T-helper 2 cell treated with Interferon-gamma antibody and Interleukin-4, amounts not matched to agents 5 μg/mL and 100 μg/mL, for 36 hours (primary cell): ENCODE measurements around the gene SHCBP1L.
A peak's percentile ranks its signal among the peaks of the same experiment; 100 is the strongest.
"Not testable (repeated sequence)": the region's sequence is repeated elsewhere in the genome, so short reads cannot be mapped to it uniquely, and the experiment has no call there.

Experiments
- DNase-seq: peaks from one replicate; pipeline ENCODE4 v3.0.0; 2021; ENCODE audit warnings: low spot score
- H3K27ac Mint-ChIP-seq: one replicate; pipeline ENCODE4 v1.8.0; 2021; ENCODE audit warnings: mild to moderate bottlenecking, mixed read lengths
- H3K27me3 Mint-ChIP-seq: one replicate; pipeline ENCODE4 v1.8.0; 2021; ENCODE audit warnings: low read depth, mixed read lengths
- H3K36me3 Mint-ChIP-seq: one replicate; pipeline ENCODE4 v1.8.0; 2021; ENCODE audit warnings: low read depth, mixed read lengths
- H3K4me1 Mint-ChIP-seq: one replicate; pipeline ENCODE4 v1.8.0; 2021; ENCODE audit warnings: low read depth, mixed read lengths
- H3K4me3 Mint-ChIP-seq: one replicate; pipeline ENCODE4 v1.8.0; 2022; ENCODE audit warnings: mild to moderate bottlenecking, moderate library complexity, mixed read lengths
- H3K9me3 Mint-ChIP-seq: one replicate; pipeline ENCODE4 v1.8.0; 2021; ENCODE audit warnings: mixed read lengths

SHCBP1L gene

DNA sequence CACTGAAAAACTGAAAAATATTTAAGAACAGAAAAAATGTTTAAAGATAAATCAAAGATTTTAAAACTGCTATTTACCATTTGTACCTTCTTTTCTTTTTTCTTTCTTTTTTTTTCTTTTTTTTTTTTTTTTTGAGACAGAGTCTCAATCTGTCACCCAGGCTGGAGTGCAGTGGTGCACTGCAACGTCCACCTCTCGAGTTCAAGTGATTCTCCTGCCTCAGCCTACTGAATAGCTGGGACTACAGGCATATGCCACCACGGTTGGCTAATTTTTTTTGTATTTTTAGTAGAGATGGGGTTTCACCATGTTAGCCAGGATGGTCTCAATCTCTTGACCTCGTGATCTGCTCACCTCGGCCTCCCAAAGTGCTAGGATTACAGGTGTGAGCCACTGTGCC is 51.0 kb downstream of the SHCBP1L start:
- not testable (repeated sequence) for H3K9me3 Mint-ChIP-seq, H3K4me3 Mint-ChIP-seq, DNase-seq, H3K4me1 Mint-ChIP-seq, H3K27me3 Mint-ChIP-seq, H3K36me3 Mint-ChIP-seq, H3K27ac Mint-ChIP-seq

GRCh38 chr1:182897696-182898095 is 55.3 kb downstream of the SHCBP1L start:
- no peak for DNase-seq
- no peaks in the 10 kb centered on the region for H3K4me1 Mint-ChIP-seq

GRCh38 chr1:182890927-182891610 is 61.9 kb downstream of the SHCBP1L start:
- no peak overlapping the region for H3K4me3 Mint-ChIP-seq
- H3K36me3 Mint-ChIP-seq = peaks cover 47% of the 10 kb centered on the region
- no peak overlapping the region for H3K27ac Mint-ChIP-seq
- peaks cover 2% of the 10 kb centered on the region for H3K27me3 Mint-ChIP-seq
- DNase-seq = no peak
- H3K4me1 Mint-ChIP-seq = peaks cover 18% of the 10 kb centered on the region
- H3K9me3 Mint-ChIP-seq = peaks cover 10% of the 10 kb centered on the region

More at GRCh38 chr1:182897696-182898095, 55.3 kb downstream of the SHCBP1L start:
- peaks cover 4% of the 10 kb centered on the region for H3K27me3 Mint-ChIP-seq
- no peak overlapping the region for H3K27ac Mint-ChIP-seq
- no peaks in the 10 kb centered on the region for H3K9me3 Mint-ChIP-seq
- H3K4me3 Mint-ChIP-seq = no peak overlapping the region
- H3K36me3 Mint-ChIP-seq = no peaks in the 10 kb centered on the region

- Mint-ChIP-seq H3K4me3 (no peak overlapping the region), H3K36me3 (peaks cover 57% of the 10 kb centered on the region), H3K27me3 (peaks cover 2% of the 10 kb centered on the region), H3K27ac (no peak overlapping the region), H3K4me1 (peaks cover 21% of the 10 kb centered on the region), H3K9me3 (peaks cover 10% of the 10 kb centered on the region)
- peak; percentile 12 for DNase-seq
Observed at GRCh38 chr1:182889997-182890396, 63.0 kb downstream of the SHCBP1L start.

- no peak overlapping the region for H3K4me3 Mint-ChIP-seq
- peaks cover 64% of the 10 kb centered on the region for H3K36me3 Mint-ChIP-seq
- H3K9me3 Mint-ChIP-seq = peaks cover 10% of the 10 kb centered on the region
- no peak overlapping the region for H3K27ac Mint-ChIP-seq
- DNase-seq = no peak
- H3K27me3 Mint-ChIP-seq = no peaks in the 10 kb centered on the region
- peaks cover 21% of the 10 kb centered on the region for H3K4me1 Mint-ChIP-seq
Observed at GRCh38 chr1:182888736-182889531, 64.0 kb downstream of the SHCBP1L start.

GRCh38 chr1:182886985-182887384 is 66.0 kb downstream of the SHCBP1L start:
- H3K36me3 Mint-ChIP-seq = peaks cover 79% of the 10 kb centered on the region

GRCh38 chr1:182885591-182885990 is 67.4 kb downstream of the SHCBP1L start:
- no peak overlapping the region for H3K4me3 Mint-ChIP-seq
- no peaks in the 10 kb centered on the region for H3K27me3 Mint-ChIP-seq
- peaks cover 21% of the 10 kb centered on the region for H3K4me1 Mint-ChIP-seq
- H3K36me3 Mint-ChIP-seq = peaks cover 88% of the 10 kb centered on the region
- peaks cover 6% of the 10 kb centered on the region for H3K9me3 Mint-ChIP-seq
- DNase-seq = no peak
- no peak overlapping the region for H3K27ac Mint-ChIP-seq

More at GRCh38 chr1:182886985-182887384, 66.0 kb downstream of the SHCBP1L start:
- Mint-ChIP-seq H3K27ac (no peak overlapping the region), H3K27me3 (no peaks in the 10 kb centered on the region), H3K9me3 (peaks cover 6% of the 10 kb centered on the region), H3K4me1 (peaks cover 21% of the 10 kb centered on the region), H3K4me3 (no peak overlapping the region)
- no peak for DNase-seq

DNA sequence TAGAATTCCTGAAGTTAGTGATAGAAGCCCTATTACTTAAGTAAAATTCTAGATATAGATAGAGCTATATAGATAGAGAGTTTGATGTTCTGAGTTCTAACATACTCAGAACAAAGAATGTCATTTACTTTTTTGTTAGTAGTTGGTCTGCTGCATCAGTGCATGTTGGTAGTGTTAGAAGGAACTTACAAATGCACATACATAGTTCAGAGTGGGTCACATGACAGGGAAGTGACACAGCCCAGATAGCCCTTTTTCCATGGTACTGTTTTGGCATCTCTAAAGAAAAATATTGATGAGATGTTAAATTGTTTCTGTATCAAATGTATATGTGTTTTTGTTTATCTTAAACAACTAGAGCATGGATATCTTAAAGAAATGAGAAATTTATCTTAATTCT is 68.1 kb downstream of the SHCBP1L start:
- no peak overlapping the region for H3K4me3 Mint-ChIP-seq
- H3K27ac Mint-ChIP-seq = no peak overlapping the region
- DNase-seq = no peak
- peaks cover 17% of the 10 kb centered on the region for H3K4me1 Mint-ChIP-seq
- H3K27me3 Mint-ChIP-seq = no peaks in the 10 kb centered on the region
- peaks cover 2% of the 10 kb centered on the region for H3K9me3 Mint-ChIP-seq
- peaks cover 88% of the 10 kb centered on the region for H3K36me3 Mint-ChIP-seq

GRCh38 chr1:182877842-182878241 is 75.1 kb downstream of the SHCBP1L start:
- DNase-seq = peak; percentile 29
- no peaks in the 10 kb centered on the region for H3K27me3 Mint-ChIP-seq
- no peak overlapping the region for H3K4me3 Mint-ChIP-seq
- no peaks in the 10 kb centered on the region for H3K9me3 Mint-ChIP-seq
- H3K4me1 Mint-ChIP-seq = peaks cover 6% of the 10 kb centered on the region
- peaks cover 92% of the 10 kb centered on the region for H3K36me3 Mint-ChIP-seq
- H3K27ac Mint-ChIP-seq = no peak overlapping the region

DNA sequence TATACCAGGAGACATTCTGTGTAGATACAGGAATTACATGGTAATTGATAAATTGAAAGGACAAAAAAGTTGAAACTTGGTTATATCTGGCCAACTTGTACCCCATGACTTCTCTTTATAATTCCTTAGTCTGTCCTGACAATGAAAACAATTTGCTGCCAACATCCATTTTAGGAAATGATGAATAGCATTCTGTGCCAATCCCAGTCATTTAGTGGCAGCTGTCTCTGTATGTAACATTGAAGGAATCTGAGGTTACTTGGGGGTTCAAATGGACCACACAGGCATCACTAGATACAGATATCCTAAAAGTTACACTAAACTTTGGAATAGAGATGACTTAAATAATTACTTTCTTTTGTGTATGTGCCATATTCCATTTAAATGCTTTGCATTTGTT is 75.6 kb downstream of the SHCBP1L start:
- no peaks in the 10 kb centered on the region for H3K9me3 Mint-ChIP-seq
- peaks cover 91% of the 10 kb centered on the region for H3K36me3 Mint-ChIP-seq
- H3K27ac Mint-ChIP-seq = no peak overlapping the region
- H3K4me1 Mint-ChIP-seq = peaks cover 6% of the 10 kb centered on the region
- DNase-seq = no peak
- H3K27me3 Mint-ChIP-seq = no peaks in the 10 kb centered on the region
- no peak overlapping the region for H3K4me3 Mint-ChIP-seq

DNA sequence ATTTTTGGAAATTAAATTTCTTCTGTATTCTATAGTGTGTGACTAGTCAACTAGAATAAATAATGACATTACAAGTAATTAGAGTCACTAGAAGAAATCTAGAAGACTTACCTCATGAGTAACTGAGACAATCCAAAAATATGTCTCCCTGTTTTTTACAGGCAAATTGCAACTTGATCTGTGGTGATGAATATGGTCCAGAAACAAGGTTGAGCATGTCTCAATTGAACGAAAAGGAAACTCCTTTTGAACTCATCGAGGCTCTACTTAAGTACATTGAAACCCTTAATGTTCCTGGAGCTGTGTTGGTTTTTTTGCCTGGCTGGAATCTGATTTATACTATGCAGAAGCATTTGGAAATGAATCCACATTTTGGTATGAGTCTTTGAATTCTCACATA is 77.1 kb downstream of the SHCBP1L start:
- DNase-seq = no peak
- H3K9me3 Mint-ChIP-seq = no peaks in the 10 kb centered on the region
- peaks cover 6% of the 10 kb centered on the region for H3K4me1 Mint-ChIP-seq
- H3K27me3 Mint-ChIP-seq = no peaks in the 10 kb centered on the region
- peaks cover 87% of the 10 kb centered on the region for H3K36me3 Mint-ChIP-seq
- H3K27ac Mint-ChIP-seq = no peak overlapping the region
- H3K4me3 Mint-ChIP-seq = no peak overlapping the region

DNA sequence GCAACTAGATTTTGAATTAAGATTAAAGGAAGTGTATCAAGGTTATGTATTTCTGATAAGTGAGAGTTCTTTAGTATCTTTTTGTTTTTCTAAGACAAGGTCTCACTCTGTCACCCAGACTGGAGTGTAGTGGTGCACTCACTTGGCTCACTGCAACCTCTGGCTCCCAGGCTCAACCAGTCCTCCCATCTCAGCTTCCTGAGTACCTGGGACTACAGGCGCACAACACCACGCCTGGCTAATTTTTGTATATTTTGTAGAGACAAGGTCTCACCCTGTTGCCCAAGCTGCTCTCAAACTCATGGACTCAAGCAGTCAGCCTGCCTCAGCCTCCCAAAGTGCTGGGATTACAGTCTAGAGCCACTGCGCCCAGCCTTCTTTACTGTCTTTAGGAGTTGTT is 80.1 kb downstream of the SHCBP1L start:
- Mint-ChIP-seq H3K27me3 (no peaks in the 10 kb centered on the region), H3K36me3 (peaks cover 79% of the 10 kb centered on the region), H3K27ac (no peak overlapping the region), H3K4me3 (no peak overlapping the region), H3K4me1 (peaks cover 3% of the 10 kb centered on the region), H3K9me3 (no peaks in the 10 kb centered on the region)
- no peak for DNase-seq

DNA sequence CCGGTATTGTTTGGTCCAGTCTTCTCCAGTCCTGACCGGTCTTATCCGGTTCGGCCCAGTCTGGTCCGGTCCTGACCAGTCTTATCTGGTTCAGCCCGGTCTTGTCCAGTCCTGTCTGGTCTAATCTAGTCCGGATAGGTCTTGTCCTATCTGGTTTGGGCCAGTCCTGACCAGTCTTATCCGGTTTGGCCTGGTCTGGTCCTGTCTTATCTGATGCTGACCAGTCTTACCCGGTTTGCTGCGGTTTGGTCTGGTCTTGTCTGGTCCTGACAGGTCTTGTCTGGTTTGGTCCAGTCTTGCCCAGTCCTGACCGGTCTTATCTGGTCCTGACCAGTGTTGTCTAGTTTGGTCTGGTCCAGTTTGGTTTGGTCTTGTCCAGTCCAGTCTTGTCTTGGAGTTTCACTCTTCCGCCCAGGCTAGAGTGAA is 83.7 kb downstream of the SHCBP1L start:
- no peak overlapping the region for H3K4me3 Mint-ChIP-seq
- H3K27me3 Mint-ChIP-seq = no peaks in the 10 kb centered on the region
- no peak for DNase-seq
- no peaks in the 10 kb centered on the region for H3K9me3 Mint-ChIP-seq
- H3K27ac Mint-ChIP-seq = no peak overlapping the region
- no peaks in the 10 kb centered on the region for H3K4me1 Mint-ChIP-seq
- H3K36me3 Mint-ChIP-seq = peaks cover 82% of the 10 kb centered on the region

GRCh38 chr1:182867861-182868260 is 85.1 kb downstream of the SHCBP1L start:
- H3K36me3 Mint-ChIP-seq = peaks cover 73% of the 10 kb centered on the region
- no peak overlapping the region for H3K27ac Mint-ChIP-seq
- no peak for DNase-seq
- H3K4me1 Mint-ChIP-seq = no peaks in the 10 kb centered on the region
- no peaks in the 10 kb centered on the region for H3K9me3 Mint-ChIP-seq
- H3K4me3 Mint-ChIP-seq = no peak overlapping the region
- H3K27me3 Mint-ChIP-seq = no peaks in the 10 kb centered on the region
